ENCODE measurements around the gene FHIT. TPM values are rescaled to one million over a fixed set of nuclear protein-coding genes. Genes with fewer than 3 reads are reported as not detected.

FHIT gene
- total RNA-seq, 4 donors from 2014 or later: 5.0 to 15.3 (median 8.3) TPM

GRCh38 chr3:59832702-59833101 lies 1418.5 kb downstream of the FHIT start:
- DNase-seq (ENCODE audit: low spot score in 2 of 2): no peak
- H3K4me3 ChIP-seq (ENCODE audit: low read depth, poor library complexity, severe bottlenecking): no peak overlapping the region
- WGBS, 2 donors: 85 to 89% methylated on average over 3 of the region's 3 CpGs
- intact Hi-C loops (cut with DNase I; ENCODE audit: low total_unique reads): no loop called here
- TF ChIP-seq POLR2A (IDR thresholded peaks at IDR 0.05) (no peak), CTCF (IDR thresholded peaks at IDR 0.05) (no peak)

DNA sequence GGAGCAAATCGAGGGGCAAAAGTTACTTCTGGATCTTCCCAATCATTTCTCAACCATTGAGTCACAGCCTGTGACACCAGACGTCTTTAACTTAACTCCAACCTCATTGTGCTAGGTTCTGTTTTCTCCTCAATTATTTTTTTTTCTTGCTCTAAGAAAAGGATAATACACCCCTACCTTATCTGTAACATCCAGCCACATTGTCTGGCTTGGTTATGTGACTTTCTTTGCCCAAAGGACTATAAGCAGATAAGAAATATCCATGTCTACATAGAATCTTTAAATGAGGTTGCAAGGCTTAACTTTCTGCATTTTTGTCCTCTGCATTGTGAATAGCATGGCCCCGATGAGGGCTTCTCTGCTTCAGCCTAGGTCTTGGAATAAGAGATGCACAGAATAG lies 1419.0 kb downstream of the FHIT start:
- WGBS, 2 donors: 81 to 85% methylated on average over 3 of the region's 3 CpGs
- no peak overlapping the region for H3K4me3 ChIP-seq (ENCODE audit: low read depth, poor library complexity, severe bottlenecking)
- intact Hi-C loops (cut with DNase I; ENCODE audit: low total_unique reads): no loop called here
- DNase-seq (ENCODE audit: low spot score in 2 of 2): no peak
- TF ChIP-seq POLR2A (IDR thresholded peaks at IDR 0.05): no peak

- DNase-seq (ENCODE audit: low spot score in 2 of 2): no peak
- H3K4me3 ChIP-seq (ENCODE audit: low read depth, poor library complexity, severe bottlenecking): no peak overlapping the region
- 83 to 84% methylated on average over 2 of the region's 2 CpGs for WGBS, 2 donors
- TF ChIP-seq POLR2A (IDR thresholded peaks at IDR 0.05): no peak
- intact Hi-C loops (cut with DNase I; ENCODE audit: low total_unique reads): no loop called here
Measured at GRCh38 chr3:59831394-59831793, 1419.9 kb downstream of the FHIT start.

DNA sequence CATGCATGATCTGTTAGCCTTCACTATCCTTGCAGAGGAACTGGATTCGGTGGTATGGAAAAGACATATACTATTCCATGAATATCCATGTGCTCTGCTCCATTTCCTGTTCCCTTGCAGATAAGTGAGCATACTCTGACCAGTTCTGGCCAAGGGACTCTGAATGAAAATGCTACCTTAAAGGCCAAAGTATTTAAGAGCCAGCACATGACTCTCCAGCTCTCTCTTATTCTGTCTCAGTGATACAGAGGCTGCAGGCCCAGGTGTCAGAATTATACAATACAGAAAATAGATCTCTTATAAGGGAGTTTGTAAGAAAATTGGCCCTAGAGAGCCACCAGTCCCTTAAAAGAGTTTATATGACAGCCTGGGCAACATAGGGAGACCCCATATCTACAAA lies 1421.7 kb downstream of the FHIT start:
- 86 to 93% methylated on average over 1 of the region's 1 CpG for WGBS, 2 donors
- no peak for DNase-seq (ENCODE audit: low spot score in 2 of 2)
- no peak for TF ChIP-seq CTCF (IDR thresholded peaks at IDR 0.05)
- TF ChIP-seq POLR2A (IDR thresholded peaks at IDR 0.05): no peak
- intact Hi-C loops (cut with DNase I; ENCODE audit: low total_unique reads): no loop called here
- H3K4me3 ChIP-seq (ENCODE audit: low read depth, poor library complexity, severe bottlenecking): no peak overlapping the region

DNA sequence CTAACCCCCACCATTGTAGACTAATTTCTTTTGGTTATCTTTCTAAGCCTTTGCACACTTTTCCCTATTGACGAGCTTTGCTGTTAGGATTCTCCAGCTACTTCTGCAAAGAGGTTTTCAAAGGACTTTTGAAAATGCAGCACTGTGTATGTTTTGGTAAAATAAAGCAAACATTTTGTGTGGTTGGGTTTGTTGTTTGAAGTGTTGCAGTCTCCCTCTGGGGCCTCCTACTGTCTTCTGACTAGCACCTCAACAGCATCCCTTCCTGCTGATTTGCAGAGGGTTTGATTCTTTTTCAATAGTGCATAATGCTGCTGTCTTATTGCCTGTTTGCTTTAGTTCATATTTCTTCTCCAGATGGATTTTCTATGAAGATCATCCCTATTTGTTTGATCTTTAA lies 1426.4 kb downstream of the FHIT start:
- no peak overlapping the region for H3K4me3 ChIP-seq (ENCODE audit: low read depth, poor library complexity, severe bottlenecking)
- 0 to 2% methylated on average over 1 of the region's 1 CpG for WGBS, 2 donors
- TF ChIP-seq CTCF (IDR thresholded peaks at IDR 0.05) (no peak), POLR2A (IDR thresholded peaks at IDR 0.05) (no peak)
- intact Hi-C loops (cut with DNase I; ENCODE audit: low total_unique reads): no loop called here
- no peak for DNase-seq (ENCODE audit: low spot score in 2 of 2)

GRCh38 chr3:59821274-59821673 lies 1430.0 kb downstream of the FHIT start:
- intact Hi-C loops (cut with DNase I; ENCODE audit: low total_unique reads): no loop called here
- TF ChIP-seq POLR2A (IDR thresholded peaks at IDR 0.05) (no peak), CTCF (IDR thresholded peaks at IDR 0.05) (no peak)
- no peak for DNase-seq (ENCODE audit: low spot score in 2 of 2)
- 68 to 69% methylated on average over 1 of the region's 1 CpG for WGBS, 2 donors
- H3K4me3 ChIP-seq (ENCODE audit: low read depth, poor library complexity, severe bottlenecking): no peak overlapping the region

GRCh38 chr3:59820352-59820934 lies 1430.8 kb downstream of the FHIT start:
- TF ChIP-seq POLR2A (IDR thresholded peaks at IDR 0.05): no peak
- TF ChIP-seq CTCF (IDR thresholded peaks at IDR 0.05): no peak
- WGBS, 2 donors: 86 to 89% methylated on average over 3 of the region's 3 CpGs
- no peak overlapping the region for H3K4me3 ChIP-seq (ENCODE audit: low read depth, poor library complexity, severe bottlenecking)
- intact Hi-C loops (cut with DNase I; ENCODE audit: low total_unique reads): no loop called here
- no peak for DNase-seq (ENCODE audit: low spot score in 2 of 2)
